K562 (cell line): ENCODE data around the gene TXNRD2. TPM values are rescaled to one million over a fixed set of nuclear protein-coding genes. Genes with fewer than 3 reads are reported as not detected.
A peak's percentile ranks its signal among the peaks of the same experiment; 100 is the strongest.

Experiments
- ATAC-seq: fragments of 200-7000 bp; cut with Tn5 transposase; 3 replicates; pipeline ENCODE4 v1.9.1; 2020; ENCODE audit warnings: moderate library complexity
- BruUV-seq: library from RNA; stranded (reverse); fragments of 400-500 nt; replicated peaks from 2 replicates; lab custom pipeline; 2021; lab: Mats Ljungman, UMichigan
- CTCF ChIA-PET: fragments of 300-600 bp; formaldehyde crosslinking; extraction: SDS; loops from one replicate; lab custom pipeline; 2021; ENCODE audit warnings: low intra/inter-chr PET ratio; lab: Yijun Ruan, JAX
- POLR2A ChIA-PET: fragments of 300-600, 350-650 bp; sonication (Branson Sonifier 250); formaldehyde crosslinking; extraction: SDS; loops from one replicate; lab custom pipeline; 2021; ENCODE audit warnings: antibody characterized with exemption, inconsistent platforms; lab: Yijun Ruan, JAX
- DNase-seq, 4 experiments: peaks; one replicate each; pipeline versions ENCODE4 v3.0.0 to v3.0.0-alpha.2; 2011 to 2018; ENCODE audit warnings: low spot score in 3 of 4, mixed read lengths in 3 of 4; ENCODE audit errors: extremely low read depth in 1 of 4
- FAIRE-seq: peaks from 2 replicates; lab custom pipeline; 2011; peaks lifted over from hg19 to GRCh38; lab: Jason Lieb, UNC
- H2AFZ ChIP-seq: 2 replicates; pipeline ENCODE4 v1.6.0; 2011; ENCODE audit warnings: low read depth, low read length, control low read depth, inconsistent platforms
- H3K27ac ChIP-seq: fragments of 200-600 bp; 3 replicates; pipeline ENCODE4 v1.8.0; 2011; ENCODE audit warnings: low read depth, mild to moderate bottlenecking, control low read depth, inconsistent platforms, low read length, moderate library complexity, mixed read lengths; ENCODE audit errors: extremely low read depth
- H3K27me3 ChIP-seq, 2 experiments: fragments of 300-600 bp in 1 of 2; 2 replicates in 1 of 2; 3 replicates in 1 of 2; pipeline versions ENCODE4 v1.6.0 to v1.8.0; 2011; ENCODE audit warnings: inconsistent platforms in 2 of 2, low read length in 2 of 2, mild to moderate bottlenecking in 1 of 2, mixed read lengths in 1 of 2, moderate library complexity in 1 of 2; ENCODE audit not compliant: control insufficient read depth in 2 of 2, insufficient read depth in 2 of 2
- H3K36me3 ChIP-seq: fragments of 300-600 bp; 3 replicates; pipeline ENCODE4 v1.8.0; 2011; ENCODE audit warnings: mild to moderate bottlenecking, low read length, inconsistent platforms; ENCODE audit not compliant: control insufficient read depth, insufficient read depth
- H3K4me1 ChIP-seq, 2 experiments: fragments of 200-600 bp in 1 of 2; replicated peaks in 1 of 2; 2 replicates in 1 of 2; 3 replicates in 1 of 2; pipeline versions ENCODE4 v1.5.1 to v1.8.0; 2011; ENCODE audit warnings: inconsistent platforms in 2 of 2, low read length in 2 of 2, mild to moderate bottlenecking in 1 of 2, mixed read lengths in 1 of 2, moderate library complexity in 1 of 2; ENCODE audit not compliant: control insufficient read depth in 2 of 2, insufficient read depth in 2 of 2
- H3K4me2 ChIP-seq: 2 replicates; pipeline ENCODE4 v1.6.1; 2011; ENCODE audit warnings: low read length, control low read depth, inconsistent platforms, mixed read lengths; ENCODE audit not compliant: insufficient read depth
- H3K4me3 ChIP-seq: fragments of 200-600 bp; sonication (generic), shearing (Covaris generic); 2 replicates; pipeline ENCODE4 v1.5.1; 2016; ENCODE audit warnings: control low read depth, inconsistent platforms
- H3K79me2 ChIP-seq: fragments of 200-600 bp; 3 replicates; pipeline ENCODE4 v1.8.0; 2011; ENCODE audit warnings: low read length, inconsistent platforms; ENCODE audit not compliant: control insufficient read depth, insufficient read depth
- H3K9ac ChIP-seq, 2 experiments: 2 replicates each; pipeline versions ENCODE4 v1.6.0 to v1.6.1; 2011; ENCODE audit warnings: low read depth in 2 of 2, low read length in 2 of 2, control low read depth in 1 of 2, inconsistent platforms in 1 of 2, mild to moderate bottlenecking in 1 of 2, mixed read lengths in 1 of 2; ENCODE audit not compliant: insufficient read depth in 1 of 2
- H3K9me1 ChIP-seq: one replicate; pipeline ENCODE4 v1.6.0; 2011; ENCODE audit warnings: inconsistent platforms, mild to moderate bottlenecking, low read length, moderate library complexity; ENCODE audit not compliant: control insufficient read depth, insufficient read depth
- H3K9me3 ChIP-seq: replicated peaks from 2 replicates; pipeline ENCODE4 v1.5.1; 2011; ENCODE audit warnings: low read depth, low read length, inconsistent platforms; ENCODE audit not compliant: control insufficient read depth, insufficient read depth
- H4K20me1 ChIP-seq: replicated peaks from 2 replicates; pipeline ENCODE4 v1.6.1; 2011; ENCODE audit warnings: low read length, inconsistent platforms, mixed read lengths; ENCODE audit not compliant: control insufficient read depth, insufficient read depth
- CTCF ChIP-seq, 3 experiments: IDR thresholded peaks in 2 of 3; conservative IDR thresholded peaks in 1 of 3; 2 replicates each; pipeline ENCODE4 v1.5.1; 2011 to 2012; ENCODE audit warnings: low read length in 3 of 3, mild to moderate bottlenecking in 3 of 3, control low read depth in 2 of 3, improper control_type of control experiment in 1 of 3, inconsistent platforms in 1 of 3, low read depth in 1 of 3, mixed read lengths in 1 of 3, moderate library complexity in 1 of 3; ENCODE audit not compliant: insufficient read depth in 2 of 3
- NFRKB ChIP-seq: fragments of 450-650 bp; IDR thresholded peaks from 2 replicates; pipeline ENCODE4 v1.6.1; 2016; ENCODE audit warnings: low read depth
- NR2C2 ChIP-seq, 2 experiments: fragments of 200-800 bp in 1 of 2; sonication (Bioruptor generic) in 1 of 2; sonication (generic) in 1 of 2; formaldehyde crosslinking in 1 of 2; IDR thresholded peaks; 2 replicates each; pipeline versions ENCODE4 v1.6.1 to v1.8.0; 2016 to 2022; ENCODE audit warnings: mild to moderate bottlenecking in 1 of 2, missing compliant biosample characterization in 1 of 2, missing genetic modification characterization in 1 of 2, missing genetic modification reagents in 1 of 2
- PHTF2 ChIP-seq: fragments of 250-450 bp; sonication (Bioruptor Pico); IDR thresholded peaks from 2 replicates; pipeline ENCODE4 v1.5.0; 2021; ENCODE audit warnings: mild to moderate bottlenecking
- POLR2G ChIP-seq: fragments of 200-400 bp; formaldehyde crosslinking; IDR thresholded peaks from 2 replicates; pipeline ENCODE4 v1.6.1; 2017; ENCODE audit warnings: low read depth, mild to moderate bottlenecking, antibody characterized with exemption, low read length, moderate library complexity
- RHOXF2B ChIP-seq: fragments of 250-450 bp; sonication (Bioruptor Pico); conservative IDR thresholded peaks from 2 replicates; pipeline ENCODE4 v1.5.1; 2021
- SPI1 ChIP-seq: IDR thresholded peaks from 2 replicates; pipeline ENCODE4 v1.6.1; 2011; ENCODE audit warnings: low read depth, low read length, control low read depth, borderline replicate concordance
- TCF3 ChIP-seq: sonication (generic); formaldehyde crosslinking; IDR thresholded peaks from 2 replicates; pipeline ENCODE4 v1.4.0; 2020; ENCODE audit warnings: mild to moderate bottlenecking, missing genetic modification reagents
- ZBED1 ChIP-seq: IDR thresholded peaks from 2 replicates; pipeline ENCODE4 v1.6.1; 2014
- ZFP1 ChIP-seq: fragments of 450-650 bp; formaldehyde crosslinking; IDR thresholded peaks from 2 replicates; pipeline ENCODE4 v1.4.0; 2020; ENCODE audit warnings: mild to moderate bottlenecking, mixed read lengths
- ZNF165 ChIP-seq: fragments of 250-450 bp; sonication (Bioruptor Pico); IDR thresholded peaks from 2 replicates; pipeline ENCODE4 v1.4.0; 2020; ENCODE audit warnings: borderline replicate concordance
- ZNF197 ChIP-seq: fragments of 200-800 bp; sonication (Bioruptor generic); IDR thresholded peaks from 2 replicates; pipeline ENCODE4 v1.6.1; 2016; ENCODE audit warnings: low read depth, missing genetic modification characterization, missing compliant biosample characterization
- ZNF224 ChIP-seq: sonication (generic); formaldehyde crosslinking; IDR thresholded peaks from 2 replicates; pipeline ENCODE4 v1.8.0; 2022; ENCODE audit warnings: mild to moderate bottlenecking, missing genetic modification reagents
- ZNF347 ChIP-seq: fragments of 450-650 bp; formaldehyde crosslinking; IDR thresholded peaks from 2 replicates; pipeline ENCODE4 v1.4.0; 2020; ENCODE audit warnings: low read depth, mild to moderate bottlenecking, moderate library complexity
- ZNF512 ChIP-seq: IDR thresholded peaks from 2 replicates; pipeline ENCODE4 v1.6.1; 2016; ENCODE audit warnings: missing genetic modification characterization, missing compliant biosample characterization
- ZNF57 ChIP-seq: fragments of 450-650 bp; formaldehyde crosslinking; IDR thresholded peaks from 2 replicates; pipeline ENCODE4 v1.4.0; 2020; ENCODE audit warnings: mild to moderate bottlenecking, moderate library complexity
- ZNF644 ChIP-seq: fragments of 200-800 bp; sonication (Bioruptor generic); IDR thresholded peaks from 2 replicates; pipeline ENCODE4 v1.6.1; 2016; ENCODE audit warnings: low read depth, missing genetic modification characterization, missing compliant biosample characterization
- ZSCAN32 ChIP-seq: fragments of 450-650 bp; formaldehyde crosslinking; IDR thresholded peaks from 2 replicates; pipeline ENCODE4 v1.4.0; 2020; ENCODE audit warnings: mild to moderate bottlenecking, moderate library complexity
- WGBS: fragments of 100-300 bp; shearing (Covaris generic); methylation state at CpG from one replicate; pipeline ENCODE4 v1.1.6; 2016; ENCODE audit warnings: low coverage, mixed read lengths; ENCODE audit not compliant: insufficient coverage; ENCODE audit errors: missing lambda C conversion rate; 5-methylcytosine and 5-hydroxymethylcytosine counted together
- in situ Hi-C: fragments of 300-500 bp; cut with MboI; formaldehyde crosslinking; loops from 4 replicates; pipeline ENCODE4 v1.15.0; 2018; ENCODE audit warnings: inconsistent platforms, mixed read lengths
- intact Hi-C: fragments of 100-400 bp; cut with micrococcal nuclease; formaldehyde crosslinking; loops from 2 replicates; pipeline ENCODE4 v1.14.2; 2022
- polyA plus RNA-seq, 8 experiments: library from polyadenylated mRNA; depleted of rRNA in 4 of 8; stranded (reverse) in 5 of 8; unstranded in 3 of 8; fragments of >200 nt; fragmentation: Nextera tagmentation in 2 of 8; fragmentation: Illumina TruSeq in 1 of 8; extraction: Ambion mirVana in 2 of 8; extraction: Trizol in 1 of 8; gene quantifications; 2 replicates each; pipeline versions ENCODE4 v1.2.1 to v1.2.3, GENCODE V29; 2011 to 2014; ENCODE audit warnings: inconsistent platforms in 1 of 8, missing spikeins in 1 of 8
- total RNA-seq, 7 experiments: library from RNA; depleted of rRNA in 6 of 7; stranded (reverse); fragments of >200 nt in 6 of 7; fragmentation: Illumina TruSeq in 2 of 7; extraction: Trizol in 2 of 7; gene quantifications; 2 replicates each; pipeline versions ENCODE4 v1.2.1 to v1.2.3, GENCODE V29; 2011 to 2021; ENCODE audit warnings: low replicate concordance in 1 of 7

The TXNRD2 gene
- total and polyA plus RNA-seq, 9 of the 15 experiments (the other 6 are each of a cell fraction or from before 2014, with no cell fraction given), result 3.3 to 80.2 (median 49.4) TPM

GRCh38 chr22:19969141-19969928 lies 27.7 kb upstream of the TXNRD2 start:
- peaks cover 44% of the 10 kb centered on the region; the same call in 1 of the 2 replicates for H4K20me1 ChIP-seq
- DNase-seq (no peak), FAIRE-seq (no peak), ATAC-seq (peak; percentile 1; the same call in 2 of the 3 replicates)
- no peaks in the 10 kb centered on the region for H3K9me3 ChIP-seq
- H3K79me2 ChIP-seq, result no peaks in the 10 kb centered on the region
- in situ Hi-C loops, result no loop called here
- H3K4me1 ChIP-seq, result peaks cover 5 to 73% of the 10 kb centered on the region in 2 experiments; a peak in 4 of 5 replicates
- POLR2A ChIA-PET, result interaction anchor here (0.6 to 13.7 kb wide), 16 partner anchors 9 to 895 kb away, joined by 3 to 115 read pairs (median 4); partner anchors contain the start of genes RANBP1 and TRMT2A
- H3K9ac ChIP-seq, result peak overlapping the region in 1 of 2 experiments; percentile 69; a peak in 2 of 4 replicates
- no peak overlapping the region for H2AFZ ChIP-seq
- H3K27me3 ChIP-seq, result no peaks in the 10 kb centered on the region
- CTCF ChIA-PET, result interaction anchor here (0.7 to 4.2 kb wide), 10 partner anchors 43 to 300 kb away, joined by 3 to 109 read pairs (median 6); partner anchors contain the start of gene ZDHHC8
- no peak overlapping the region for H3K4me3 ChIP-seq
- 73% methylated on average over 11 of the region's 11 CpGs for WGBS
- no TSS peak for BruUV-seq
- H3K9me1 ChIP-seq, result peaks cover 6% of the 10 kb centered on the region
- H3K4me2 ChIP-seq, result no peak overlapping the region
- no peak overlapping the region for H3K27ac ChIP-seq
- intact Hi-C loops, result no loop called here
- H3K36me3 ChIP-seq, result peaks cover 76% of the 10 kb centered on the region; the same call in 2 of the 3 replicates
- TF ChIP-seq ZNF224 (CRISPR knock-in tag), result no peak
- no peak for TF ChIP-seq ZNF197 (CRISPR knock-in tag)
- 0 out of 2 replicates have a peak, but pooled peaks have one; percentile 11 for TF ChIP-seq ZFP1
- 0 out of 2 replicates have a peak, but pooled peaks have one; percentile 19 for TF ChIP-seq ZNF57 (CRISPR knock-in tag)
- no peak for TF ChIP-seq CTCF (IDR thresholded peaks at IDR 0.05 in 2 of 3, conservative IDR thresholded peaks at IDR 0.05 in 1 of 3; ENCODE audit: insufficient read depth in 2 of 3, low read depth in 1 of 3, low read length in 3 of 3)
- TF ChIP-seq ZSCAN32 (CRISPR knock-in tag), result peak; percentile 51; the same call in 1 of the 2 replicates
- TF ChIP-seq ZBED1, result no peak
- TF ChIP-seq NR2C2 (CRISPR knock-in tag; IDR thresholded peaks at IDR 0.05), result no peak
- TF ChIP-seq NR2C2 (tag; IDR thresholded peaks at IDR 0.05), result no peak
- TF ChIP-seq NFRKB, result no peak
- TF ChIP-seq ZNF512 (tag), result no peak
- TF ChIP-seq TCF3, result no peak
- TF ChIP-seq SPI1, result no peak
- no peak for TF ChIP-seq PHTF2 (CRISPR knock-in tag)
- peak; percentile 55; the same call in 1 of the 2 replicates for TF ChIP-seq ZNF165 (CRISPR knock-in tag)
- TF ChIP-seq ZNF644 (tag), result no peak
- TF ChIP-seq RHOXF2B, result peak; percentile 82; the same call in 1 of the 2 replicates
- TF ChIP-seq ZNF347 (CRISPR knock-in tag), result 0 out of 2 replicates have a peak, but pooled peaks have one; percentile 50
- TF ChIP-seq POLR2G, result peak; percentile 68
